Epidermal melanocyte (primary cell): ENCODE measurements around the gene NOA1.

Source experiments
- DNase-seq: peaks from one replicate; pipeline ENCODE4 v3.0.0; 2011; ENCODE audit warnings: low spot score; ENCODE audit not compliant: insufficient read length

Gene NOA1

DNA sequence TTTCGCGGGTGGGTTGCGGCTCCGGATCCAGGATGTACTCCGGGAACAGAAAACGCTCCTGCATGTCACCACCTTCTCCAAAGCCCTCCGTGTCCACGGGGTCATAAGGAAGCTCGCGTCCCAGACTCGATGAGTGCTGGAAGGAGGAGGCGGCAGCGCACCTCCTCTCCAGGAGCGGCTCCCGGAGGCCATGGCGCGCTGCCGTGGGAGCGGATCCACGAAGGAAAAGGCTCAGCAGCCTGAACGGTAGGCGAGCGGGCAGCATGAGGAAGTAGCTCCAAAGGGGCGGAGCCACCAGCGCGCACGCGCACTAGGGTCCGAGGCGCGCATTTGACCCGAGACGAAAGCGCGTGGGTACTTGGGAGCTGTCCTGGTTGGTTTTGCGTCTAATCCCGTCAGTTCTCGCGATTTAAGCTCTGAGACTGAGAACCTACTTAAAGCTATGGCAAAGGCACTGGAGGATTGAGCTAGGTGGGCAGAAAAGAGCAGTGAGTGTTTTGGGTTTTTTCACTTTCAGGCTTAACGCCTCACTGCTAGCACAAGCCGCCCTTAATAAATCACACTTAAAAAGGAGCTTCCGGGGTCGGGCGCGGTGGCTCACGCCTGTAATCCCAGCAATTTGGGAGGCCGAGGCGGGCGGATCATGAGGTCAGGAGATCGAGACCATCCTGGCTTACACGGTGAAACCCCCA, at the start of gene NOA1:
TSS of gene NOA1 (minus strand) at position 286 of the 692 bp plus-strand sequence. CDS start at position 265, 21 bp downstream.
- DNase-seq, result peak; percentile 91

DNA sequence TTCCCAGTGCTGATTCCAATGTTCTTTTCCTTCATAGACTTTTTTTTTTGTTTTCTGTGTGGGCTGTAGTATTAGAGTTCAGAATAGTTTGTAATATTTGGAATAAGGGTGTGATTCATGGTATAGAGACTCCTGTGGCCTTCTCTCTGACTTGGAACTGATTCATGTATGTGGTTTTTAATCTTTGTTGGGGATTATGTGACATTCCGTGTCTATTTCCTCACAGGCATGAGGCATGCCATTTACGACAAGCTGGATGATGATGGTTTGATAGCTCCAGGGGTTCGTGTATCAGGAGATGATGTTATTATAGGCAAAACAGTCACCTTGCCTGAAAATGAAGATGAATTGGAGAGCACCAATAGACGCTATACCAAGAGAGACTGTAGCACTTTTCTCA, 45.7 kb upstream of the NOA1 start:
- DNase-seq, result no peak

DNA sequence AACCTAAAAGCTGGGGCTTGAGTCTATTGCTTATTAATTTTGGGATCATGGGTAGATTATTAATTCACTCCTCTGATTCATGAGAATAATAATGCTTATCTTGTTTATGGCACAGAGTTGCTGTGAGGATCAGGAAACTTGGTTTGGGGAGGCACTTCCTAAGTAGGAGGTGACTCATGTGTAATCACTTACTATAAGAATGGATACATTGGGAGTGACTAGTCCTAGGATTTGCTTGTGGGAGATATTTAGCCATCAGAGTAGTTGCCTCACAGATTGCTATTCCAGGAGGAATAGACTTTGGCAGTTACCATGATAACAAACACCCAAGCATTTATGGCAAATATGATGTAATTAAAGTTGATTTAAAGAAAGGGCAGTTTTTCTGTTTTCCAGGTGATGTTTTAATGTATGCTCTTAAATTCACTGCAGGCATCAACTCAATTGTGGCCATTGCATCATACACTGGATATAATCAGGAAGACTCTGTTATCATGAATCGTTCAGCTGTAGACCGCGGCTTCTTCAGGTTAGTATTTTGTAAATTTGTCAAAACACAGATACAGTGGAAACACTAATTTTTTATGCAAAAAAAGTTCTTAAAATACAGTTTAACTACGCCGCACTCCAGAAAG, 43.2 kb upstream of the NOA1 start:
- no peak for DNase-seq

DNA sequence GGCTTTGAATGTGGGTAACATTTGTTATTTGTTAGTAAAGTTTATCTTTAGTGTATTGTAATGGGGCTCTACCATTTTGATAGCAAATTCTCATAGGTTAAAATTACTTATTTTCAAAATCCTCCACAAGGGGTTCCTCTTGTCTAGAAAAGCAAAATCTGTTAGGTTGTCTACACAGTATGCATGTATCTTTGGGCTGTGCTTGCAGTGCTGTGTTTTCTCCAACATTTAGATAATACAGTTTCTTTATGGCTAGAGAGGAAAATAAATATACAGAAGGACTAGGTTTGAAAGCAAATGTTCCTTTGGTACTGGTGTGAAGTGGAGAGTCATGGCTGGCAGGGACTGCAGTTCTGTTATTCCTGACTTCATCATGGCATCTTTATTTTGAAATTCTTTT, 41.6 kb upstream of the NOA1 start:
- no peak for DNase-seq

DNA sequence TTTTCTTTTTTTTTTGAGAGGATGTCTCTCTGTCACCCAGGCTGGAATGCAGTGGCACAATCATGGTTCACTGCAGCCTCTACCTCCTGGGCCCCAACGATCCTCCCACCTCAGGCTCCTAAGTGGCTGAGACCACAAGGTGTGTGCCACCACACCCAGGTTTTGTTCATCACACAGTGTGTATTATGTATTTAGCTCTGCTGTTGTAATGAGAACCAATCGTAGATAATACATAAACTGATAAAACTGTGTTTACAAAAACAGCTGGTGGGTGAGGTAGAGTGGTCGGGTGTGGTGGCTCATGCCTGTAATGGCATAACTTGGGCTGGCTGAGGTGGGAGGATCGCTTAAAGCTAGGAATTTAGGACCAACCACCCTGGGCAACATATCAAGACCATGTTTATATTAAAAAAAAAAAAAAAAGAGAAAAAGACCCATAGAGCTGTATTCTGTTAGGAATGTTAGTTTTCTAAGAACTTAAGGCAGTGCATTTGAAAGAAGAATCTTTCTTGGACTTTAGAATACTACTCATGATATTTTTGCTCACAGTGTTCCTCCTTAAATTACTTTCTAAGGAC, 36.2 kb upstream of the NOA1 start:
- DNase-seq, result no peak

DNA sequence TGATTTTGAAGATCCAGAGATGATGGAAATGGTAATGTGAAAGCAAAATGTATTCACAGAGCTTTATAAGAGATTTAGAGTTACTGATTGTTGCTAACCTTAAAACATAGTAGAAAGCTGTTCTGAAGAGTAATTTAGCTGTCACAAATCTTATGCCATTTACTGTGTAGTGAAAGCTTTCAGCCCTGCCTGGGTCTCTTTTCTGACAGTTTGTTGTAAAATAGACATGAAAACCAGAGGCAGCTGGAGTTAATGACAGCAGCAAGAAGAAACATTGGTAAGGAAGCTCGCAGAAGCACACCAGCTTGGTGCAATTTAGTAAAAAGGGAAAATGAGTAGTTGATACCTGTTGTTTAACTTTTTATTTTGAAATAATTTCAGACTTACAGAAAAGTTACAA, 22.3 kb upstream of the NOA1 start:
- no peak for DNase-seq

DNA sequence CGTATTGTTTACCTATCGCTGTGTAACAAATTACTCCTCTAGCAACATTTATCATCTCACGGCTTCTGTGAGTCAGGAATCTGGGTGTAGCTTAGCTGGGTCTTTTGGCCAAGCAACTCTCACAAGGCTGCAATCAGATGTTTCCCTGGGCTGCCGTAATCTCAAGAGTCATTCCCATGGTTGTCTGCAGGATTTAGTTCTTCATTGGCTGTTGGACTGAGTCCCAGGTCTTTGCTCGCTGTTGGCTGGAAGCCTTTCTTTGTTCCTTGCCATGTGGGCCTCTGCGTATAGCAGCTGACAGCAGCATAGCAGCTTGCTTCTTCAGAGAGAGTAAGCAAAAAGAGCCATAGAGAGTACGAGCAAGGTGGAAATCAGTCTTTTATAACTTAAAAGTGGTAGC, 18.1 kb upstream of the NOA1 start:
- no peak for DNase-seq

DNA sequence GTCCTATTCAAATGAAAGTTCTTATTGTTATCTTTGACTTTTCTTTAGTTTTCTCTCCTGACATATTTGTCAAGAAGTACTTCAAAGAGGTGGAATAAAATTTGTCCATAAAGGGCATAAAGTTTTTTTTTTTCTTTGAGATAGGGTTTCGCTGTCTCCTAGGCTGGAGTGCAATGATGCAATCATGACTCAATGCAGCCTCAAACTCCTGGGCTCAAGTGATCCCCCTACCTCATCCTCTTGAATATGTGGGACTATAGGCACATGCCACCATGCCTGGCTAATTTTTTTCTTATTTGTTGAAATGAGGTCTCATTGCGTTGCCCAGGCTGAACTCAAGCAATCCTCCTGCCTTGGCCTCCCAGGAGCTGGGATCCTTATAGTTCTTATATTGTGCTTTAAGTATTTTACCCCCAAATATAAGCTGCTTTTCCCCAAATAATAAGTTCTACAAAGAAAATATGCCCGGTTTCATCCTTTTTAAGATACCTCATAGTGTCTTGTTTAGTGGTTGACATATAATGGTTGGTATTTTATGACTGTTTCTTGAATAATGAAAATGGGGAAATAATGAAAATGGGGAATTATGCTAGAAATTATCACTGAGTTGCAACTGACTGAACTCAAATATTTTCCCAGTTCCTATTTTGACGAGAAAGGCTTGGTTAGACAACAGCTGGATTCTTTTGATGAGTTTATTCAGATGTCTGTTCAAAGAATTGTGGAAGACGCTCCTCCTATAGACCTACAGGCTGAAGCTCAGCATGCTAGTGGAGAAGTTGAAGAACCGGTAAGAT, 12.9 kb upstream of the NOA1 start:
- DNase-seq, result no peak

DNA sequence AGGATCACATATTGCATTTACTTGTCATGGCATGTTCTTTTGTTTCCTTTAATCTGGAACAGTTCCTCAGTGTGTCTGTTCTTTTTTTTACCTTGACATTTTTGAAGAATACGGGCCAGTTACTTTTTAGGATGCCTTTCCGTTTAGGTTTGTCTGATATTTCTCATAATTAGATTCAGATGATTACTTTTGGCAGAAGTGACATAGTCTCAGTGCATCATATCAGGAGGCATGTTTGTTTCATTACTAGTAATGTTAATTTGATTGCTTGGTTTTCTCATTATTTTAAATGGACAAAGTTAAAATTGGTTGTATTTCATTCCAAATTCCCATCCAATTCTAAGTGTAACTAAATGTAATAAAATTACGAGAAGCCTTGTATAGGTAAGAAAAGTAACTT, 9.5 kb upstream of the NOA1 start:
- DNase-seq, result no peak

DNA sequence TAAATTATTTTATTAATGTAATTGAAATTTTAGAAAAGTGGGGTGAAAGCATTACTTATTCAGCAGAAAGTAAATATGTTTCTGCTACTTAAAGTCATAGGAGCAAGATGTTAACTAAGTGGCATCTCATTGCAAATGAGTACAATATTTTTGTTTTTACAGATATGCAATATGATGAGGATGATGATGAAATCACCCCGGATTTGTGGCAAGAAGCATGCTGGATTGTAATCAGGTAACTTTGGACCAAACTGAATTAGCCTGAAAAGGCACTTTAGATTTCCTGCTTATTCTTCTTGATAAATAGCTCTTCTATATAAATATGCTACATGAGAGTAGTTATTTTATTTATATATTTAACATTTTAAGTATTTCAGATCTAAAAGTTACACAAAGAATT, 8.8 kb upstream of the NOA1 start:
- DNase-seq, result no peak

DNA sequence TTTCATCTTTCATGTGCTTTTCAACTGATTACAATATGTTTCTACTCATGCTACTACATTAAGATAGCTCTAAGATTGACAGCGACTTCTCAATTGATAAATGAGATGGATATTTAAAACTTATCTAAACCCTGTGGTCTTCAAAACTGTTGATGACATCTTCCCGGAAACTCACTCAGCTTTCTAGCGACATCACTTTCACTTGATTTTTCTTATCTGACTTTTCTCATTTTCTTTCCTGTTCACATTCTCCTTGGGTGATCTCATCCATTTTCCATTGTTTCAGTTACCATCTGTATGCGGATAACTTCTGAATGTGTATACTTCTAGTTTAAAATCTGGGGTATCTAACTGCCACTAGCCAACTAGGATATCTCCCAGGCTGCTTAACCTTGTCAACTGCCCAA, 4.4 kb upstream of the NOA1 start:
- no peak for DNase-seq

DNA sequence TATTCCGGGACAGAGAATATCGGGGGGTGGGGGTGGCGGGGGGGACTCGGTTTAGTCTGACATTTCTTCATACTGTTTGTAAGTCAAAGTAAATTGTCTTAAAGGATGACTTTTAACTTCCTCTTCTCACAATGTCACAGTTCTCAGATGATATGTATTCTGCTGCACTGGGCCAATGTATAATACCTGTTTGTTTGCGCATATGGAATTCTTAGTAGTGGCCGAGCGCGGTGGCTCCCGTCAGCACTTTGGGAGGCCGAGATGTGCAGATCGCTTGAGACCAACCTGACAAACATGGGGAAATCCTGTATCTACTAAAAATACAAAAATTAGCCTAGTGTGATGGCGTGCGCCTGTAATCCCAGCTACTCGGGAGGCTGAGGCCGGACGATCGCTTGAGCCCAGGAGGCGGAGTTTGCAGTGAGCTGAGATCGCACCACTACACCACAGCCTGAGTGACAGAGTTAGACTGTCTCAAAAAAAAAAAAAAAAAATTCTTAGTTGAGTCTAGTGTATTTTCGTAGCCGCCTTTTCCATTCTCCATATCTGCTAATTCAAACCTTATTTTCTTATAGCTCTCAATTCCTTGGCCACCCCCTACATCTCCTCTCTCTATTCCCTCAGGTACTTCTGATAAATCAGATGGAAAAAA, 2.1 kb upstream of the NOA1 start:
- no peak for DNase-seq

DNA sequence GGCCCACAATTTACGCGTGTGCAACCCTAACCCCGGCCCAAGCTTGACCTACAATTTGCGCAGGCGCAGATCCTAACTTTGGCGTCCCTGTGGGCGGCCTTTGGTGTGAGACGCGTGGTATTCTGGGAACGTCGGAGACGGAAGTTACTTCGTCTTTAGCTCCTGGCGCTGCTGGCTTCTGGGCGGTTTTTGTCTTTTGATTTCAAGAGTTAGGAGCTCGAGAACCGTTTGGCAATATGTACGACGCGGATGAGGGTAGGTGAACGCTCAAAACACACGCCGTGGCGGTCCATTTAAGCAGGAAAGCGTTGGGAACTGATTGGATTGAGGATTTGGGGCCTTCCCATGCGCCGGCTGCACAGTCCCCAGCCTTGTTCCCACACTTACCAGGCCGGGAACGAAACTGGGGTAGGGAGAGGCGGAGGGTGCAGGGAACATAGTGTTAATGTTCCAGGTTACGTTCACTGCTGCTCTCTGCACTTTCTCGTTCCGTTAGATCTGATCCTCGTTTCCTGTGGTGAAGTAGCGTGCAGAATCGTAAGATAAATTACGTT, 1.4 kb upstream of the NOA1 start, which contains the start of gene POLR2B:
TSS of gene POLR2B (plus strand) at position 147 of the 554 bp plus-strand sequence. CDS start at position 237, 90 bp downstream.
- peak; percentile 89 for DNase-seq

DNA sequence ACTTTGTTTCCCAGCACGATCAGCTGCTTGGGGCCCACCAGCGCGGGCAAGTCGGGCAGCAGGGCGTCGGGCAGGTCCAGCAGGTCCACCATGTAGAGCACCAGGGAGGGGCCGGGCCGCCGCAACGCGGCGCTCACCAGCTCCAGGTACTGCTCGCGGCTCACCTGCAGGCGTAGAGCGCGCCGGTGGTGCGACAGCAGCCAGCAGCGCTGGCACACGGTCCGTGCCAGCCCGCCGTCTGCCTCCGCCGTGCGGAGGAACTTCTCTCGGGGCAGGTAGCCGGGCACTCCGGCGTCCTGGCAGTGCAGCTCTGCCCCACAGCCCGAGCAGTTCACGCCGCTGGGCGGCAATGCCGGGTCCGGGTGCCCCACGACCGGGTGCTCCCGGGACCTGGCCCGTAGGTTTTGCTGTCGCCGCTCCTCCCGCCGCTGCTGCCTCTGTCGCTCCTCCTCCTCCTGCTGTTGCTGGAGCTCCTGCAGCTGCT, 527 bp downstream of the NOA1 start:
- DNase-seq, result no peak

DNA sequence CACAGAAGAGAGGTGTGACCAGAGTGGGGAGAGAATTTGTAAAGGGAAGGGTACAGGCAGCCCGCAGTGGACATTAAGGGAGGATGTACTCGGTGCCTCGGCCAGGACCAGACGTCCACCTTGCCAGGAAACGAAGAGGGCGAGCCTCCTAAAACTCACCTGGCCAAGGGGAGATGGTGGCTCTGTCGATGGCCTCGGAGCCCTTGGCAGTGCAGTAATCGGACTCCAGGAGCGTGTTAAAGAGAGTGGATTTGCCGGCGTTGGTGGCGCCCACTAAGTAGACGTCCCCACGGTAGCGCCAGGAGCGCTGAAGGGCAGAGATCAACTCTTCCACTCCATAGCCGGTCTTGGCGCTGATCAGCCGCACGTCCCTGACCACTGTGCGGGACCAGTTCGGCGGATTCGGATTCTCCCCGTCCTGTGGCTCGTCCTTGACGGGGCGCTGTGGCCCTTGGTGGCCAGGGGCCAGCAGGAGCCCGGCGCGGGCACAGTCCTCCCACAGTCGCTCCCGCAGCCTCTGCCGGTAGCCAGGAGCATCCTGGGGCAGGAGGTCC, 1.0 kb downstream of the NOA1 start:
- DNase-seq, result no peak

DNA sequence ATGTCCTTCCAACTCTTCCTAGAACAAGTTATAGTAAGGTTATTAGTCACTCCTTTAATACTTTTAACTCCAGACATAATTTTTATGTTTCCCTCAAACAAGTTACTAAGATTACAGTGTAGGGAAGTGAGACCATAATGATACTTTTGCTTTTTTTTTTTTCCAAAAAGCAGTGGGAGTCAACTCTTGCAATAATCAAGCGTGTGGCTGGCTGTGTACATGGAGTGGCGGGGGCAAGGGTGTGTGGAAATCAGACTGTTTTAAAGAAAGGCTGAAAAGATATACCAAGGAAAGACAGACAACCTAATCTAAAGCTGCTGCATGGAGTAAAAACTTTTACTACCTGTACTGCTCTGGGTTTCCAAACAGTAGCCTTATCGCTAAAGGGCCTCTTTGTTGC, 4.1 kb downstream of the NOA1 start:
- DNase-seq, result no peak

DNA sequence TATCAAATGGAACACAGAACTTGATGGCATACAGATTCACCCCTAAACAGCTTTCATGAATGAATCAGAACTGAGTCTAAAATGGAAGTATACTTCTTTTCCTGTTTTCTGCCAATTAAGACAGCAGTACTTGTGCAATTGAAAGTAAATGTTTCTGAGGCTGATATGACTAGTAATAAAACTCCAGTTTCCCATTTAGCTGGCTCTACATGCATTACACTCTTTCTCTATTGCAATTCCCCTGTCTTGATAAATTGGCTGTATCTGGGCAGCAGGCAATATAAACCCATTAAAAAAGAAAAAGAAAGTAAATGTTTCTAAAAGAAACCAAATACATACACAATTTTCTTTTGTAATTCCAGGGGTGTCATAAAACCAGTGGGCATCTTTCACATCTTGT, 4.6 kb downstream of the NOA1 start:
- no peak for DNase-seq

DNA sequence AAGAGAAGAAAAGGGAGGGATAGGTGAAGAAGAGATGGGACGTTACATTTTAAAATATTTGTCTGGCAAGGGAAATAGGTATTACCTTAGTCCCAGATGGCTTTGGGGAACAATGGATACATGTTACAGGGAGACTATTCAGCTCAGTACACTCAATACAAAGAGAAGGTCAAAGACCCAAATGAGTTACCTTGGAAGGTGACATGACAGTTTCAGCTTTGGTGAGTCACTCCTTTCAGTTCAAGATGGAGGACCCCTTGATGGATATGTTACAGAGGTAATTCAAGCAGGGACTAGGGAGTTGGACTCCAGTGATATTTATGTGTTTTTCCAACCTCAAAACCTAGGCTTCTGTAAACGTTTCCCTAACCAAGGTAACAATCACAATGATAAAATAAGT, 5.0 kb downstream of the NOA1 start:
- DNase-seq, result no peak

DNA sequence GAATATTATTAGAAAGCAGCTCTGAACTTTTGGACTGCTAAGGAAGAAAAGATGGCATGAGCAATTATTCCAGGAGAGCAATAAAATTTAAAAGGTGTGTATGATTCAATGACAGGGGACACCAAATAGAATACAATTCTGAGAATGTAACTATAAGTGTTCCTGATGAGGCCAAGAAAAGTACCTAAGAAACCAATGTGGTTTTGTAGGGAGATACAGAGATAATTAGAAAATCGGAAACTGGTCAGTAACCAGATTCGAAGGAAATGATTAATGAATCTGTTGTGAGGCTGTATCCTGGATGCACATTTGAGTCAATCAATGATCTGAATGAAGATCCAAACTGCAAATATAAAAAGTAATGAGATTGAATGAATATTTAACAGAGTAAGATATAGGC, 6.0 kb downstream of the NOA1 start:
- no peak for DNase-seq

DNA sequence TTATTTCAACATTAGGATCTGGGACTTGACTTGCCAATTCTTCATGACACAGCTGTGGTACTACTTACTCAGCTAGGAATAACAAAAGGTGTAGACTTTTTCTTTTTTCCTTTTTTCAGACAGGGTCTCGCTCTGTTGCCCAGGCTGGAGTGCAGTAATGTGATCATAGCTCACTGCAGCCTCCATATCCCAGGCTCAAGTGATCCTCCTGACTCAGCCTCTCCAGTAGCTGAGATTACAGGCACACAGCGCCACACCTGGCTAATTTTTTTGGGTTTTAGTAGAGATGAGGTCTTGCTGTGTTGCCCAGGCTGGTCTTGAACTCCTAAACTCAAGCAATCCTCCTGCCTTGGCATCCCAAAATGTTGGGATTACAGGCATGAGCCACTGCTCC, 16.3 kb downstream of the NOA1 start:
- no peak for DNase-seq

DNA sequence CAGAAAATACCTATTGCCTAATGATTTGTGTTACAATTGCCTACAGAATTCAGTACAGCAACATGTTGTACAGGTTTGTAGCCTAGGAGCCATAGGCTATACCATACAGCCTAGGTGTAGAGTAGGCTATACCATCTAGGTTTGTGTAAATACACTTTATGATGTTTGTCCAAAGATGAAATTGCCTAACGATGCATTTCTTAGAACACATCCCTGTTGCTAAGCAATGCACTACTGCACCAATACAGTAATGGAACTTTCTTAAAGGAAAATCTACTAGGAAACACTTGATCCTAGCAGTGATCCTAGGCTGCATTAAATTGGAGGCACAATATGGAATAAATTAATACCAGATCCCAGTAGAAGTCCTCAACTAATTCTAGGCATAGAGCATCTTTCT, 18.3 kb downstream of the NOA1 start:
- no peak for DNase-seq
